Suprapubic skin (tissue), 4 donors: ENCODE results near the gene MED25. TPM values are rescaled to one million over a fixed set of nuclear protein-coding genes. Genes with fewer than 3 reads are reported as not detected.

Source experiments
- DNase-seq, 2 donors: peaks; one replicate each; pipeline ENCODE4 v3.0.0-alpha.2; 2019; ENCODE audit warnings: low spot score in 2 of 2
- H3K27ac ChIP-seq: fragments of 200-600 bp; sonication (generic); one replicate; pipeline ENCODE4 v1.5.1; 2019
- H3K27me3 ChIP-seq: fragments of 200-600 bp; sonication (generic); one replicate; pipeline ENCODE4 v1.5.1; 2019
- H3K36me3 ChIP-seq: fragments of 200-600 bp; sonication (generic); one replicate; pipeline ENCODE4 v1.5.1; 2019
- H3K4me1 ChIP-seq: fragments of 200-600 bp; sonication (generic); one replicate; pipeline ENCODE4 v1.5.1; 2019
- H3K4me3 ChIP-seq: fragments of 200-600 bp; sonication (generic); one replicate; pipeline ENCODE4 v1.5.1; 2019; ENCODE audit warnings: mild to moderate bottlenecking
- H3K9me3 ChIP-seq: fragments of 200-600 bp; sonication (generic); one replicate; pipeline ENCODE4 v1.5.1; 2019
- CTCF ChIP-seq, 2 donors: fragments of 200-600 bp in 1 of 2; fragments of 450-650 bp in 1 of 2; sonication (generic) in 1 of 2; IDR thresholded peaks; one replicate each; pipeline ENCODE4 v1.5.1; 2016 to 2019; ENCODE audit warnings: antibody characterized with exemption in 2 of 2, mild to moderate bottlenecking in 1 of 2, moderate library complexity in 1 of 2
- EP300 ChIP-seq: sonication (generic); formaldehyde crosslinking; IDR thresholded peaks from one replicate; pipeline ENCODE4 v1.6.1; 2017; ENCODE audit warnings: antibody characterized with exemption
- POLR2A ChIP-seq, 2 donors: fragments of 450-650 bp; IDR thresholded peaks; one replicate each; pipeline ENCODE4 v1.6.1; 2017; ENCODE audit warnings: antibody characterized with exemption in 2 of 2, mild to moderate bottlenecking in 2 of 2, moderate library complexity in 2 of 2
- POLR2AphosphoS5 ChIP-seq, 3 donors: sonication (generic); formaldehyde crosslinking; IDR thresholded peaks; one replicate each; pipeline ENCODE4 v1.6.1; 2017; ENCODE audit warnings: antibody characterized with exemption in 3 of 3
- WGBS: methylation state at CpG from one replicate; pipeline ENCODE4 v1.1.5; 2018; 5-methylcytosine and 5-hydroxymethylcytosine counted together
- total RNA-seq, 4 donors: library from RNA; depleted of rRNA; stranded (reverse); fragments of >200 nt; gene quantifications; one replicate each; pipeline ENCODE4 v1.1.0, GENCODE V29; 2016

MED25 gene
- total RNA-seq, 4 donors from 2014 or later = 32.2 to 60.3 (median 40.8) TPM

GRCh38 chr19:49884109-49884508 is 66.0 kb downstream of the MED25 start:
- 92% methylated on average over 11 of the region's 18 CpGs for WGBS
- no peak overlapping the region for H3K27ac ChIP-seq
- no peak overlapping the region for H3K4me3 ChIP-seq
- H3K36me3 ChIP-seq = peaks cover 72% of the 10 kb centered on the region
- peaks cover 6% of the 10 kb centered on the region for H3K4me1 ChIP-seq
- H3K27me3 ChIP-seq = no peaks in the 10 kb centered on the region
- TF ChIP-seq CTCF (IDR thresholded peaks at IDR 0.05) (no peak), POLR2AphosphoS5 (IDR thresholded peaks at IDR 0.05) (no peak), POLR2A (IDR thresholded peaks at IDR 0.05) (no peak), EP300 (no peak)
- no peaks in the 10 kb centered on the region for H3K9me3 ChIP-seq
- DNase-seq = peak in 1 of 2 donors; percentile 66

DNA sequence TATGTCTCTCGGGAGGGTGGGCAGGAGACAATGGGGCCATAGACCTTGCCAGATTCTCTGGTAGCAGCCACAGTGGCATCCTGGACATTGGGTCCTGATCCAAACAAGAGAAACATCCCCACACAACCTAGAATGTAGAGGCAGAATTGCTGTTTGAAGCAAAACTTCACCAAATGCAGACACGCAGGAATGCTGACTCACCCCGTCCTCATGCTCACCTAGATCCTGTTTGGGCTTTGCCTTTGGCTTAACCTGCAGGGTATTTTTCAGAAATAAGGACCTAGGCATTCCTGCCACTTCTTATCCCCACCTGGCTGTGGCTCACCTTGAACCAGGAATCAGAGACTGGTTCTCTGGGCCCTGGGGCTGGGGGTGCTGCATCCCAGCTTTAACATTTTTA is 66.7 kb downstream of the MED25 start:
- TF ChIP-seq CTCF (IDR thresholded peaks at IDR 0.05) (no peak), EP300 (no peak), POLR2A (IDR thresholded peaks at IDR 0.05) (no peak), POLR2AphosphoS5 (IDR thresholded peaks at IDR 0.05) (no peak)
- H3K4me3 ChIP-seq = no peak overlapping the region
- WGBS = 96% methylated on average over 3 of the region's 3 CpGs
- H3K27me3 ChIP-seq = no peaks in the 10 kb centered on the region
- peaks cover 9% of the 10 kb centered on the region for H3K4me1 ChIP-seq
- H3K9me3 ChIP-seq = no peaks in the 10 kb centered on the region
- no peak overlapping the region for H3K27ac ChIP-seq
- H3K36me3 ChIP-seq = peaks cover 66% of the 10 kb centered on the region
- no peak for DNase-seq

Other genes starting within 250 kb of the MED25 start
- 10 to 100 TPM; 42.5 to 85.6 (median 68.9) TPM for gene NOSIP, start 237.7 kb upstream of the MED25 start, total RNA-seq
- gene PRRG2, start 237.0 kb upstream of the MED25 start, total RNA-seq = 10 to 100 TPM; 13.8 to 21.2 (median 16.7) TPM
- gene PRR12, start 227.1 kb upstream of the MED25 start, total RNA-seq = 10 to 100 TPM; 24.6 to 50.3 (median 38.9) TPM
- 10 to 100 TPM; 12.9 to 28.8 (median 18.6) TPM for gene RRAS, start 178.1 kb upstream of the MED25 start, total RNA-seq
- 10 to 100 TPM; 22.1 to 36.9 (median 28.5) TPM for gene SCAF1, start 176.1 kb upstream of the MED25 start, total RNA-seq
- 100 to 1,000 TPM in 1 of 4 donors, 10 to 100 TPM in 3; 61.3 to 164 (median 81.0) TPM for gene IRF3, start 152.4 kb upstream of the MED25 start, total RNA-seq
- 10 to 100 TPM in 1 of 4 donors, 1 to 10 TPM in 3; 3.1 to 28.0 (median 7.5) TPM for gene BCL2L12, start 152.4 kb upstream of the MED25 start, total RNA-seq
- 100 to 1,000 TPM; 101 to 142 (median 112) TPM for gene PRMT1, start 141.0 kb upstream of the MED25 start, total RNA-seq
- 1 to 10 TPM; 1.8 to 7.6 (median 4.1) TPM for gene ADM5, start 128.7 kb upstream of the MED25 start, total RNA-seq
- 1 to 10 TPM in 1 of 4 donors, under 1 TPM in 3; 0.57 to 1.2 (median 0.92) TPM for gene CPT1C, start 127.2 kb upstream of the MED25 start, total RNA-seq
- gene TSKS, start 55.0 kb upstream of the MED25 start, total RNA-seq = 1 to 10 TPM in 2 of 4 donors, not detected in 2; 1.7 to 2.5 TPM
- 100 to 1,000 TPM in 1 of 4 donors, 10 to 100 TPM in 3; 78.1 to 101 (median 93.4) TPM for gene AP2A1, start 51.3 kb upstream of the MED25 start, total RNA-seq
- 10 to 100 TPM in 3 of 4 donors, 1 to 10 TPM in 1; 9.4 to 24.2 (median 14.4) TPM for gene FUZ, start 5.0 kb upstream of the MED25 start, total RNA-seq
- 100 to 1,000 TPM in 1 of 4 donors, 10 to 100 TPM in 3; 82.2 to 147 (median 91.2) TPM for gene PTOV1, start 32.9 kb downstream of the MED25 start, total RNA-seq
- gene PNKP, start 49.3 kb downstream of the MED25 start, total RNA-seq = 10 to 100 TPM; 26.0 to 53.3 (median 40.5) TPM
- 10 to 100 TPM; 19.3 to 25.1 (median 20.0) TPM for gene AKT1S1, start 59.1 kb downstream of the MED25 start, total RNA-seq
- 10 to 100 TPM; 40.5 to 93.4 (median 59.4) TPM for gene TBC1D17, start 59.4 kb downstream of the MED25 start, total RNA-seq
- under 1 TPM in 1 of 4 donors, not detected in 3; 0.89 TPM for gene IL4I1, start 78.6 kb downstream of the MED25 start, total RNA-seq
- gene ATF5, start 110.9 kb downstream of the MED25 start, total RNA-seq = 1 to 10 TPM; 4.5 to 9.1 (median 6.7) TPM
- 10 to 100 TPM; 40.3 to 46.2 (median 44.6) TPM for gene NUP62, start 111.2 kb downstream of the MED25 start, total RNA-seq
- gene SIGLEC11, start 142.9 kb downstream of the MED25 start, total RNA-seq = under 1 TPM in 1 of 4 donors, not detected in 3; 0.30 TPM
- gene VRK3, start 207.1 kb downstream of the MED25 start, total RNA-seq = 10 to 100 TPM; 21.8 to 53.6 (median 35.8) TPM
- 10 to 100 TPM in 2 of 4 donors, 1 to 10 TPM in 2; 8.5 to 18.5 (median 12.2) TPM for gene ZNF473, start 207.7 kb downstream of the MED25 start, total RNA-seq